GM19240 (cell line): ENCODE measurements around the gene GATC.

Experiments used
- DNase-seq: peaks from one replicate; pipeline ENCODE4 v3.0.0; 2011; ENCODE audit warnings: low spot score; ENCODE audit not compliant: insufficient read length

Gene GATC

GRCh38 chr12:120496413-120497340 lies 50.4 kb downstream of the GATC start:
- DNase-seq, result no peak

- DNase-seq, result no peak
Measured at GRCh38 chr12:120497524-120498150, 51.4 kb downstream of the GATC start.

DNA sequence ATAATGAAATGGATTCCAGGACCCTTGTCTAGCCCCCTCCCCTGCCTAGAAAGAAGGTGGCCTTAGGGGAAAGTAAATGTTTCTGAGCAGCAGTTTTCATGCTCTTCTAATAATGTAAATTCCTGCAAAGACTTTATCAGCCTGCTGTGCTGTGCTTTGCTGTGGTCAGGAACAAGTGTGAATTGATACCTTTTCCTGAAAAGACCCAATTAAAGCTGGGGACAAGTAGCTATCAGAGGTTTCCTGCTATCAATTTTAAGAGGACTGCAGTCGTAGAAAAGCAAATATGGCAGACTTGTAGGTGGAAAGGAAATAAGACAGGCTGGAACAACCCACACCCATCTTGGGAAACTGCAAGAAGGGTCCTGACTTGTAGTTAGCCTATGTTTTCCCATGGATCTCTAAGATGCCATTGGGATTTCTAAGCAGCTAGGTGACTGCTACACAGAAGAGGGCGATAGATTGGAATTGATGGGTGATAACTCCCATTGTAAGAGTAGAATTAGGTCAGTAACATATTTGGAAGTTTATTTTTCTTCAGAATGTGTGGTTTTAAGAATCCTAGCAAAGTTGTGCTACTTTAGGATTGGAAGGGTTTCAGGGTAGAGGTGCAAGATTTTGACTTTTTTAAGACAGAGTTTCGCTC lies 52.7 kb downstream of the GATC start:
- DNase-seq, result no peak

- no peak for DNase-seq
Measured at GRCh38 chr12:120500581-120500980, 54.3 kb downstream of the GATC start.

DNA sequence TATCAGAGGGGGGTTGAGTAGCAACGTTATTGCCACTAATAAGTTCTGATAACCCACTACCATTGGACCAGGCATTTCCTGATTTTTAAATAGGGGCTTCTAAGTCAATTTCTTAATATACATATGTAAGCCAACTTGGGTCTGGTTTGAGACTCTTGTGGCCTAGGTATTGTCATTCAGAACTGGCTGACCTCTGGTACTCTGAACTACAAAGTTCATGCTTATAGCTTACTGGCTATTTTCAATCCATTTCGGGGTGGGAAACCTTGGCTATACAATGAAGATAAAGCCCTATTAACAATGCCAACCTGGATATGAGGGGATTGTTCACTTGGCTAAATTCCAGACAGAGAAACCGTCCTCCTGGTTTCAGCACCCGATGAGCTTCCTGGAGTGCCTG lies 58.3 kb downstream of the GATC start:
- DNase-seq, result no peak

- no peak for DNase-seq
Measured at GRCh38 chr12:120508537-120508936, 62.3 kb downstream of the GATC start.
